Measurements from ENCODE around the gene STAT2. TPM values are rescaled to one million over a fixed set of nuclear protein-coding genes. Genes with fewer than 3 reads are reported as not detected.
A peak's percentile ranks its signal among the peaks of the same experiment; 100 is the strongest.

The STAT2 gene
- total and polyA plus RNA-seq, 2 of the 13 experiments (the other 11 are each of a cell fraction or from before 2014, with no cell fraction given) = 43.5 to 84.6 TPM

GRCh38 chr12:56359851-56360767 lies at the start of gene STAT2 (continued):
- TF ChIP-seq ZHX2 (IDR thresholded peaks at IDR 0.05; ENCODE audit: low read depth) (peak; percentile 76), ZHX2 (CRISPR knock-in tag; IDR thresholded peaks at IDR 0.05; ENCODE audit: borderline replicate concordance) (no peak), NR2C2 (CRISPR knock-in tag; IDR thresholded peaks at IDR 0.05; ENCODE audit: borderline replicate concordance) (peak; percentile 82; the same call in 1 of the 2 replicates), XRCC5 (optimal IDR thresholded peaks at IDR 0.05; ENCODE audit: low read length) (no peak), PHF8 (CRISPR knock-in tag; IDR thresholded peaks at IDR 0.05) (peak; percentile 69), PCBP1 (IDR thresholded peaks at IDR 0.05; ENCODE audit: borderline replicate concordance, low read depth, low read length) (no peak), ZBTB7A (CRISPR knock-in tag; IDR thresholded peaks at IDR 0.05) (no peak), ATF2 (CRISPR knock-in tag; IDR thresholded peaks at IDR 0.05) (no peak), ZC3H13 (CRISPR knock-in tag; IDR thresholded peaks at IDR 0.05) (peak; percentile 58; the same call in 1 of the 2 replicates), NKX3-1 (CRISPR knock-in tag; IDR thresholded peaks at IDR 0.05) (peak; percentile 56; the same call in 1 of the 2 replicates), THAP11 (CRISPR knock-in tag; IDR thresholded peaks at IDR 0.05) (peak; percentile 82), PHF21A (CRISPR knock-in tag; IDR thresholded peaks at IDR 0.05) (peak; percentile 78), YEATS4 (CRISPR knock-in tag; IDR thresholded peaks at IDR 0.05; ENCODE audit: borderline replicate concordance) (peak; percentile 56), TAF1 (CRISPR knock-in tag; IDR thresholded peaks at IDR 0.05) (peak; percentile 76), ZSCAN12 (CRISPR knock-in tag; IDR thresholded peaks at IDR 0.05) (0 out of 2 replicates have a peak, but pooled peaks have one; percentile 39), ZNF451 (CRISPR knock-in tag; IDR thresholded peaks at IDR 0.05) (peak; percentile 50; the same call in 1 of the 2 replicates), SAP130 (CRISPR knock-in tag; IDR thresholded peaks at IDR 0.05; ENCODE audit: low read depth) (peak; percentile 94)
- TF ChIP-seq, protein P1, sequence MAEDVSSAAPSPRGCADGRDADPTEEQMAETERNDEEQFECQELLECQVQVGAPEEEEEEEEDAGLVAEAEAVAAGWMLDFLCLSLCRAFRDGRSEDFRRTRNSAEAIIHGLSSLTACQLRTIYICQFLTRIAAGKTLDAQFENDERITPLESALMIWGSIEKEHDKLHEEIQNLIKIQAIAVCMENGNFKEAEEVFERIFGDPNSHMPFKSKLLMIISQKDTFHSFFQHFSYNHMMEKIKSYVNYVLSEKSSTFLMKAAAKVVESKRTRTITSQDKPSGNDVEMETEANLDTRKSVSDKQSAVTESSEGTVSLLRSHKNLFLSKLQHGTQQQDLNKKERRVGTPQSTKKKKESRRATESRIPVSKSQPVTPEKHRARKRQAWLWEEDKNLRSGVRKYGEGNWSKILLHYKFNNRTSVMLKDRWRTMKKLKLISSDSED (CRISPR knock-in tag; IDR thresholded peaks at IDR 0.05) = no peak
- TF ChIP-seq, protein P2, sequence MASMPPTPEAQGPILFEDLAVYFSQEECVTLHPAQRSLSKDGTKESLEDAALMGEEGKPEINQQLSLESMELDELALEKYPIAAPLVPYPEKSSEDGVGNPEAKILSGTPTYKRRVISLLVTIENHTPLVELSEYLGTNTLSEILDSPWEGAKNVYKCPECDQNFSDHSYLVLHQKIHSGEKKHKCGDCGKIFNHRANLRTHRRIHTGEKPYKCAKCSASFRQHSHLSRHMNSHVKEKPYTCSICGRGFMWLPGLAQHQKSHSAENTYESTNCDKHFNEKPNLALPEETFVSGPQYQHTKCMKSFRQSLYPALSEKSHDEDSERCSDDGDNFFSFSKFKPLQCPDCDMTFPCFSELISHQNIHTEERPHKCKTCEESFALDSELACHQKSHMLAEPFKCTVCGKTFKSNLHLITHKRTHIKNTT (CRISPR knock-in tag; IDR thresholded peaks at IDR 0.05) = no peak
